Measurements from ENCODE around the gene CIPC. TPM values are rescaled to one million over a fixed set of nuclear protein-coding genes. Genes with fewer than 3 reads are reported as not detected.

The CIPC gene, protein sequence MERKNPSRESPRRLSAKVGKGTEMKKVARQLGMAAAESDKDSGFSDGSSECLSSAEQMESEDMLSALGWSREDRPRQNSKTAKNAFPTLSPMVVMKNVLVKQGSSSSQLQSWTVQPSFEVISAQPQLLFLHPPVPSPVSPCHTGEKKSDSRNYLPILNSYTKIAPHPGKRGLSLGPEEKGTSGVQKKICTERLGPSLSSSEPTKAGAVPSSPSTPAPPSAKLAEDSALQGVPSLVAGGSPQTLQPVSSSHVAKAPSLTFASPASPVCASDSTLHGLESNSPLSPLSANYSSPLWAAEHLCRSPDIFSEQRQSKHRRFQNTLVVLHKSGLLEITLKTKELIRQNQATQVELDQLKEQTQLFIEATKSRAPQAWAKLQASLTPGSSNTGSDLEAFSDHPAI
- polyA plus RNA-seq (ENCODE audit: insufficient read length): 27.9 TPM
- long read RNA-seq, donor 1, full-length matches to known transcripts: 8 of 36 reads
- long read RNA-seq, donor 1, partial matches to known transcripts: 28 of 36 reads
- long read RNA-seq, donor 1, other reads (novel, unspliced or antisense): 0 of 36 reads
- long read RNA-seq, donor 2, full-length matches to known transcripts: 5 of 5 reads
- long read RNA-seq, donor 2, partial matches to known transcripts: 0 of 5 reads
- long read RNA-seq, donor 2, other reads (novel, unspliced or antisense): 0 of 5 reads
- long read RNA-seq, donor 3, full-length matches to known transcripts: 8 of 8 reads
- long read RNA-seq, donor 3, partial matches to known transcripts: 0 of 8 reads
- long read RNA-seq, donor 3, other reads (novel, unspliced or antisense): 0 of 8 reads
- long read RNA-seq, donor 4: 0 reads
- long read RNA-seq, donor 5, full-length matches to known transcripts: 3 of 3 reads
- long read RNA-seq, donor 5, partial matches to known transcripts: 0 of 3 reads
- long read RNA-seq, donor 5, other reads (novel, unspliced or antisense): 0 of 3 reads
- long read RNA-seq, donor 6, full-length matches to known transcripts: 9 of 9 reads
- long read RNA-seq, donor 6, partial matches to known transcripts: 0 of 9 reads
- long read RNA-seq, donor 6, other reads (novel, unspliced or antisense): 0 of 9 reads
- long read RNA-seq, donor 7, full-length matches to known transcripts: 16 of 16 reads
- long read RNA-seq, donor 7, partial matches to known transcripts: 0 of 16 reads
- long read RNA-seq, donor 7, other reads (novel, unspliced or antisense): 0 of 16 reads
- long read RNA-seq, donor 8: 0 reads

DNA sequence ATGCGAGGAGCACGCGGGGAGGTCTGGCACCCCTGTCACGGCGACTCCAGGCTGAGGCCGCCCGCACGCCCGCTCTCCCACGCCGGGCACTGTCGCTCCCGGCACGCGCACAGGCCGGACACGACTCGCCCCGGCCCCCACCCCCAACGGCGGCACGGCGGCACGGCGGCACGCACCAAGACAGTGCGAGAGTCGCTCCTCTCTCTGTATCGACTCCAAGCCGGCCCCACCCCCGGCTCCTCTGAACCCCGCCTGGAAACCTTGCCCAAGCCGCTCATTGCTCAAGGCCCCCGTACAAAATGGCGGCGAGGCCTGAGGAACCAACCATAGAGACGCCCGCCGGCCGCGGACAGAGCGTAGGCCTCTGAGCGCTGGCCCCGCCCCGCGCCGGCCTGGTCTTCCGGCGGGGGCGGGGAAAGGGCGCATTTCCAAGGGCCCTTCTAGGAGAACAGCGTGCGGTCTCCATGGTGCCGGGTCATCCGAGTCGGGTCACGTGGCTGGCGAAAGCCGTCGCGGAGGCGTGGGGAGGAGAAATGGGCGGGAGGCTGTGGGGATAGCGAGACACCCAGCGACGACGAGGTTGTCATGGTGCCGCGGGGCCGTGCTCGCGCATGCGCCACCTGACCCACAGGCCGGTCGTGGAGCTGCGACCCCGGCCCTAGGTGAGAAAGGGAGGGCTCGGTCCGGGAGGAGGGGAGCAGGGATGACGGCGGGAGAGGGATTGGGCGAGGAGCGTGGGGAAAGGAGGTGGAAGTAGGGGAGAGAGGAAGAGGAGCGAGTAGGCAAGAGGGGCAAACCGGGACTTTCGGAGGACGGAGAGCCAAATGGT is at the start of gene CIPC:
CIPC (plus strand) TSS at position 559 of the 829 bp plus-strand sequence. CDS start 7,451 bp downstream, outside the sequence.
- peak; percentile 99 for DNase-seq

DNA sequence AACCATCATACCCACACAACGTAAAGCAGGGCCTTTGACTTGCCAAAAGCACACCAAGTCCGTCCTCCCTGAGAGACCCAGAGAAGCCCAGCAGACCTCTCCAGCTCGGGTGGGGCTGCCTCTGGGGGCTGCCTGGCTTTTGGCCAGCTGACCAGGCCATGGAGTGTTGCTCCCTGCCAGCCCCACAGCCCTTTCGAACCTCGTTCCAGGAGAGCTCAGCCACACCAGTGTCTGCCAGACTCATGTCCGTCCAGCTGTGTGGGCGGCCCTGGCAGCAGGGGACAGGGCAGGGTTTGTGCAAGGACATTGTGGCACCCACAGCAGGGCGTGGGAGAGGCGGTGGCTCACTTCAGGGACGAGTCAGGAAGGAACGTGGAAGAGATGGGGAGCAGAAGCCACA is 46.9 kb upstream of the CIPC start:
- no peak for DNase-seq

DNA sequence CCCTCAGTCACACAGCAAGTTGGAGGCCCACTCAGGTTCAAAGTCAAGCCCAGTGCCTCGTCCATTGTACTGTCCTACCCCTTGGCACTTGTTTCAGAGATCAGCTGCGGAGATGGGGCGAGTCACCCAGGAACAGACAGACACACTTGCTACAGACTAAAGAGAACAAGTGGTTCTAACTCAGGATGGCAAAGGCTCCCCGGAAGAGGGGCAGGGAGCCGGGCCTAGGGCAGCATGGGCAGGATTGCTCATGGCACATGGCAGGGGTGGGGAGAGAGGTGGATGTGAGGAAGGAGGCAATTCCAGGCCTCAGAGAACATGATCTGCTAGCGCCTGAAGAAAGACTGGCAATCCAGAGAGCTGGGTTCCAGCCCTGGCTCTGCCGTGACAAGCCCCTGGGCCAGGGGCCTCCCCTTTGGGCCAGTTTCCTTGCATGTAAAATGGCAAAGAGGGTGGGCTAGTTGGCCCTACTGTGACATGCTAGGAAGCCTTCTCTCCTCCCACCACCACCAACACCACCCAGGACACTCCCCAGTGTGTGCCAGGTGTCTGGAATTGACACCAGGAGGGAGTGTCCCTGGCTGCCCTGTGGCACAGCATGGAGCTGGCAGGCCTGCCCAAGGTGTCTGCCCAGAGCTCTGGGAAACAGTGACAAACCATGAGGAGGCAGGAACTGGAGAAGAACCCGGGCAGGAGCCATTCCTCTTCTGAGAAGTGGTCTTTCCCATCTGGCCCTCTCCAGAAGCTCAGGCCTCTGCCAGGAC is 45.6 kb upstream of the CIPC start:
- no peak for DNase-seq

DNA sequence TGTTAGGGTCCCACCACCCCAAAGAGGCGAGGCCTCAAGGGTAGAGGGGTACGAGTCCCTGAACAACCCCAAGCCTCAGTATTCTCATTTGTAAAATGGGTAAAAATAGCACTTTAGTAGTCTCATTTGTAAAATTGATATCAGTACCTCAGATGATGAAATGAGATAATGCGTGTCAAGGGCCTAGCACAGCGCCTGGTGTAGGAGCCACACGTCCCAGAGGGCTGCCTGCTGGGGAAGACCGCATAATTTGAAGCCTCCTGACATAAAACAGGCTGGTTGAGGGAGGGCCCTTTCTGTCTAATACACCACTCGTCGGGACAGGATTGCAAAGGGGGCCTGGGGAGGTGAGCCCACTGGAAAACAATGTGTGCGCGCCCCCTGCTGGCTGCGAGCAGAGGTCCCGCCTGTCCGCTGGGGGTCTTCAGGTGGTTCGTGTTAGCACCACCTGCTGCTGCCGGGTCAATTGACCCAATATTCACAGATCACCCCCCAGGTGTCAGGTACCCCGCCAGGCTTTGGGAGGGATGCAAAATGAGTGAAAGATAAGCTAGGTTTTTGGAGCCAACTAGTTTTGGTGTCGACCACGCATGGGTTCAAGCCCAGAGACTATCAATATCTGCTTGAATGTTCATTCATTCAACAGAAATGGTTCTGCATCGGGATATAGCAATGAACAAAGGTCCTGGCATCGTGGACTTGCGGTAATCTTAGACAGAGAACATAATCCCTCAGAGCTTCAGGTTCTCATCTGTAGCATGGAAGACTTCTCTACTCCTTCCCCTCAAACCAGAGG is 44.8 kb upstream of the CIPC start:
- DNase-seq: no peak

DNA sequence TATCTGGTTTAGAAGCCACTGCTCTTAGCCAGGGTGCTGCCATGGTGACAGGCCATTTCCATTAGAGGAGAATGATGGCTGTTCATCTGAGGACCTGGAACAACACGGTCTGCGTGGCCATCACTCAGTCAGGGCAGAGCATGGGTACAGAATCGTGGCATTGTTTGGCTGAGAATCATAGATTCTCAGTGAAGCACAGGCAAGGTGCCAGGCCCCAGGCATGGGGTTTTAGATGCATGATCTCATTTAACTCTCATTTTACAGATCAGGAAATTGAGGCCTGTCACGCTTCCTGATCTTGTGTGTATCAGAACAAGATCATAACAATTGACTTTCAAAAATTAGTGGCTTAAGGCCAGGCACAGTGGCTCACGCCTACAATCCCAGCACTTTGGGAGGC is 42.8 kb upstream of the CIPC start:
- DNase-seq: no peak

DNA sequence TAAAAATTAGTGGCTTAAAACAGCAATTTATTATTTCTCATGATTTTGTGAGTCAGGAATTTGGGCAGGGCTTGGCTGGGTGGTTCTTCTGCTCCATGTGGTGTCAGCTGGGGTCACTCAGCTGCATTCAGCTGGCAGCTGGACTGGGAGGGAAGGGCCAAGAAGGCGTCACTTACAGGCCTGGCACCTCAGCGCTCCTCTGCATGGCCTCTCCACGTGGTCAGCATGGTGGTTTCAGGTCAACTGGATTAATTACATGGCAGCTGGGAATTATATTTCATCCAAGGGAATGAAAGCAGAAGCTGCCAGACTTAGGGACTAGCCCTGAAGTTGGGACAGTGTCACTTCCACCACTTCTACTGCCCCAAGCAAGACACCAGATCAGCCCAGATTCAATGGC is 42.1 kb upstream of the CIPC start:
- DNase-seq: no peak

DNA sequence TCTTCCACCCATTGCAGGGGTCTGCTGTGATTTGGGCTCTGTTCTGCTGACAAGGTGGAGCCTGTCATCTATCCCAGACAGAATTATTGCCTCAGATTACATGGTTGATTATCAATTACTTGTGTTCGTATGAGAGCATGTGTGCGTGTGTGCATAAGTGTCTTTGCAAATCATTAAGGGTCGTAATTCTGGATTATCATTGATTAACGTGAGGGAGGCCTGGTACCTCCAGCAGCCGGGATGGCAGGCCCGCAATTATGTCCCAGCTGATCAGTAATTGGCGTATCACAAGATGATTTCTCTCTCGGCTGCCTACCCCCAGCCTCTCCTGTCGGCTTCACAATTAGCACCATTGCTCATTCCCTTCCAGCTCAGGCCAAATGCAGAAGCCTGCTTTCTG is 39.9 kb upstream of the CIPC start:
- no peak for DNase-seq

DNA sequence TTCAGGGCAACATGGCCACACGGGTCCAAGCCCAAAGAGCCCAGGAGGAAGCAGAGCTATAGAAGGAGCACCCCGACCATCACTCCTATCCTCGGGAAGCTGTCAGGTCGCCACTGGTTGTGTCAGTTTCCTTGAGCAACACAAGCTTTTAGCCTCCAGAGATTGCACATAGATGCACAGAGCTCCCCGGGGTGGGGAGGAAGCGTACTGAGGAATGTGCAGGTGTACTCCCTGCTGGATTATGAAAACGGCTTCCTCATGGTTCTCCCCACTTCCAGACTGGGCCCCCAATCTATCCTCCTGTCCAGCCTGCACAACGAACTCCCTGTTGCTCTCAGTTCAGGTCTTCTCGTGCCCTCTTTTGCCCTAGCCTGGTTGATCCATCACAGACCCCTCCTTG is 39.3 kb upstream of the CIPC start:
- no peak for DNase-seq

DNA sequence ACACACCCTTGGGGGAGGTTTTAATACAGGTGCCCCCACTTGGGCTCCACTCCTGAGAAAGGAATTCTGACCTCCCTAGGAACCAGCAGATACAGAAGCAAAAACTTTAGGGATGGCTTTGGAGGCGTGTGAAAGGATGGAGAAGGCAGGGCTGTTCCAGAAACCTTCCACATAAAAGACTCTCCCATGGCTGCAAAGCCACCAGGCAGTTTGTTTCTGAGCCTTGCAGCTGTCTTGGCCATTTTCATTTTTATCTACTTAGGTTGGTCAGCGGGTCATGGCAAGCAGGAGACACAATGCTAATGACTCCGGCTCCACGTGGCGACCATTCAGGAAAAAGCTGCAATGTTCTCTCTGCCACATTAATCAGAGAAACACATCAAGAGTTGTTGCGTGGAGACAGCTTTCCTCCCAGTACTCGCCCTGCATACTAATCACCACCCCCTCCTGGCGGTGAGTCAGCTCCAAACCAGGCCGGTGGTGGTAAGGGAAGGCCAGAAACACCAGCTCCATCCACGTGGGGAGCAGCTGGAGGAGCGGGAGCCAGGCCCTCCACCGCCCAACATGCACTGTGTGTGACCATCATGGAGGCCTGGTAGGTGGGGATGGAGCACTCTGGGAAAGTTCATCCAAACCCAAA is 38.7 kb upstream of the CIPC start:
- no peak for DNase-seq

DNA sequence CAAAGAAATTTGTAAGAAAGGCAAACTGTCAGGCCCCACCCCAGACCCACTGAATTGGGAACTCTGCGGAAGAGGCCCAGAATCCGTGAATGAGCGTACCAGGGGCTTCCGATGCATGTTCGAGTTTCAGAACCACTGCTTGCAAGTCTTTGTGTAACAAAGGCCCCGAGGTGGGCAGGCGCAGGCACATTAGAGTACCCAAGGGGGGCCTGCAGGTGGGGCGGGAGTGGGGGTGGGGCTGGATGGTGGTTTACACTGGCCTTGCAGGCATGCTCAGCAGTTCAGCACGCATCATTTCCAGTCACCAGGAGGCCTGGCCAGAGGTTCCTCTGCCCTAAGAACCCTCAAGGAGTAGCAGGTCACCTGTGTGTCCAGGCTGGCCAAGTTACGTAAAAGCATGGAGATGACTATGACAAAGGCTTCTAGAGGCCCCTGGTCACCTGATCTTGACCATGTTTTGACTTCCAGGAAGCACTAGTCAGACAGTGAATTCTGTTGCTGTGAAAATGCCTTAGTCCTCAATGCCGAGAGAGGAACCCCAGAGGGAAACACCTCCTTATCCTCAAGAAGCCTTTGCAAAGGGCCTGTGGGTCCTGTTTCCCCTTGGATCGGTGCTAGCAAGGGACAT is 36.3 kb upstream of the CIPC start:
- DNase-seq: no peak

DNA sequence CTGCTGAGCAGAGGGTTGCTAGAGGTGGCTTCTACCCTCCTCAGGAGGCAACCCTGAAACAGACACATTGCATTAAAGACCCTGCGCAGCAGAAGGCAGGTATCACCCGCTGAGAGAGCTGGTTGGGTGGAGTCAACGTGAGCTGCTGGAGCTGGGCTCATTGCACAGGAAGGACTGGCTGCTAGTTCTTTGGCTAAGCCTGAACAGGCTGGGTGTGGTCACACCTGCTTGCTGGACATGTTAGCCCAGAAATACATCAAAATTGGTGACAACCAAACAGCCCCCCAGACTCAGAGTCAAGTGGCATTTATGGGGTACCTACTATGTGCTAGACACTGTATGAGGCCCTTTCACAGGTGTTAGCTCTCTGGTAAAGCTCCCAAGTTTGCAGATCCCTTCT is 35.8 kb upstream of the CIPC start:
- DNase-seq: no peak

DNA sequence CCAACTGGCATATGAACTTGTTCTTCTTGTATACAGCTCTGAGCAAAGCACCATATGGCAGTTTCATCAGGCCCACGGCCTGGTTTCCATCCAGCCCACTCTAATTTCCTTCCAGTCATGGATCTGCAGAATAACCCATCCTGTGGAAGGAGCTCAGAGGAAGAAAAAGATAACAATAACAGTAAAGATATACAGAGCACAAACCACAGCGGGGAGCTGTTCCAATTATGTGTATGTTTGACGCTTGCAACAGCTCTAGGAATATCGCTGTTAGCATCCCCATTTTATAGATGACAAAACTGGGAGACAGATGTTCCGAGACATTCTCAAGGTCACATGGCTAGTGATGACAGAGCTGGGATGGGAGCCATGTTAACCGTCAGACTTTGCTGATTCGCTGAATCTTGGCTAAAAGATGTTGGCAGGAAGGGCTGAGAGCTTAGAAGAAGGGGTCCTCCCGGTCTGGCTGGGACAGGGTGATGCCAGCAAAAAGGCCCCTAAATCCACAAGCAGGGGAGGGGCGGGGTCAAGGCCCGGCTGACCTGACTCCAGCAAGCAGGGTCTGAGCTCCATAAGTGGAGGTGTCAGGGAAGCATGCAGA is 34.4 kb upstream of the CIPC start:
- DNase-seq: no peak

DNA sequence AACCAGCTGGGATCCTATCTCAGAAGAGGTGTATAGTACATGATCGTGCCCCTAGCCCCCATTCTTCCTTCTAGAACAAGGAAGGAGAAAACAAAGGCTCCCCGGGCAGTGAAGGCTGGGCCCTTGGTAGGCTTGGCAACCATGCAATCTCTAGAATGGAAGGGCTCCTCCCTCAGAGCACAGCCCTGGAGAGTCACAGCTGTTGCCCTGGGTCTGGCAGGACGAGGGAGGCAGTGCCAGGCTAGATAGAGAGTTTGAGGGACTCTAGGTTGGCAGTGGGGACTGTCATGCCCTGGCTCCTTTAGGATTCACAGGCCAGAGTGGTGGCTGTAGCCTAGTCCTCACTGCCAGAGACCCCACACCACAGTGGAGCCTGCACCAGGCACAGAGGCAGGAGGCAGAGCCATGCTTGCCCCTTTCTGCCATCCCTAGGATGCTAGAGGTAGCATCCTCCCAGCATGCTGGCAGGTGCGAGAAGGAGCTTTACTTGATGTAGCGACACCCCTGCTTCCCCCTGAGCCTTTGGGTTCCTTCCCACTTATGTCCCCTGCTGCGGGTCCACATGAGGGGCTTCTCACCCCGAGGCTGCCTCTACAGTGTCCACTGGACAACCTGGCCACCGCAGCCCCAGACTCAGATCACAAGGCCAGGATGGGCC is 33.4 kb upstream of the CIPC start:
- DNase-seq: no peak

DNA sequence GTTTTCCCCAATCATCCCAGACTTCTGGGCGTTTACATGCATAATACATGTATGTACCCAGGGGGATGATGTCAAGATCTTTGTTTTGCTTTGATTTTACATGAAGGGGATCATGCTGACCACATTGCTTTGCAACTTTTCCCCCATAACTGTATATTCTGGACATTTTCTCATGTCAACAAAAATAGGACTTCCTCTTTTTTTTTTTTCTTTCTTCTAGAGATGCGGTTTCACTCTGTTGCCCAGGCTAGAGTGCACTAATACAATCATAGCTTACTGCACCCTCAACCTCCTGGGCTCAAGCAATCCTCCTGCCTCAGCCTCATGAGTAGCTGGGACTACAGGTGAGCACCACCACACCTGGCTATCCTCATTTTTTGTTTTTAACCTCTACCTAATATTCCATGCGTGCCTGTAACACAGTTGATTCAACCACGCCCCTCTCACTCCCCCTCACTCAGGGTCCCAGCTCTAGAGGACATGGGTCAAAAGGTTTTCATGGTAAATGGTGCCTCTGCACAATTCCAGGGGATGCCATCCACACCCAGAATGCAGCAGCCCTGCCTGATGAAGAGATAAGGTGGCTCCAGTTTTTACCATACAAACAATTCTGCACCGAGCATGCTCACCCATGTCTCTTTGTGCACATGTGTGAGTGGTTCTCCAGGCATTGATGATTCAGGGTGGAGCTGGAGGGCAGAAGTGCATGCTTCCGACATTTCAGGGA is 32.0 kb upstream of the CIPC start:
- DNase-seq: no peak

DNA sequence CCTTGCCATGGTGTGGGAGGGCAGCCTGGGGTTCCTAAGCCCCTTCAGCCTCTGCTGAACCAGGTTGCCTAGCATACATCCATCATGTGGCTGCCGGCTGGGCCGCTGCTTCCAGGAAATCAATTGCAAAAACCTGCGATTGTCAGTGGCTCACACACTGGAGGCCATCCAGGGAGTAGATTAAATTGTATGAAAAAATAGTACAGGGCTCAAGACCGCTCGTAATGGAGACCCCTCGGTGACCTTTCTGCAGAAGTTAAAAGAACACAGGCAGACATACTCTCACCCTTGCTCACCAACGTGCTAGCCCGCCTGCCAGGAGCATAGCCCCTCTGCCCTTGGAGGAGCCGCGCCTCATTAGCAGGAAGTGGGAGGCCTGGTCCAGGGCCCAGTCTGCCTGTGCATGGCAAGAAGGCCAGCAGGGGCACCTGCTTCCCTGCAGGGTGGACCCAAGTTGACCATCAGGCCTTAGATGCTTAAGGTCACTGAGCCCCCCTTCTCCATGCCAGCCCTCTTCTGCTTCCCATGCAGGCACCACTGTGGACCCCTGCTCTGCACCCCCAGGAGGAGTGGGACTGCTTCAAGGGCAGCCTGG is 31.4 kb upstream of the CIPC start:
- DNase-seq: no peak

DNA sequence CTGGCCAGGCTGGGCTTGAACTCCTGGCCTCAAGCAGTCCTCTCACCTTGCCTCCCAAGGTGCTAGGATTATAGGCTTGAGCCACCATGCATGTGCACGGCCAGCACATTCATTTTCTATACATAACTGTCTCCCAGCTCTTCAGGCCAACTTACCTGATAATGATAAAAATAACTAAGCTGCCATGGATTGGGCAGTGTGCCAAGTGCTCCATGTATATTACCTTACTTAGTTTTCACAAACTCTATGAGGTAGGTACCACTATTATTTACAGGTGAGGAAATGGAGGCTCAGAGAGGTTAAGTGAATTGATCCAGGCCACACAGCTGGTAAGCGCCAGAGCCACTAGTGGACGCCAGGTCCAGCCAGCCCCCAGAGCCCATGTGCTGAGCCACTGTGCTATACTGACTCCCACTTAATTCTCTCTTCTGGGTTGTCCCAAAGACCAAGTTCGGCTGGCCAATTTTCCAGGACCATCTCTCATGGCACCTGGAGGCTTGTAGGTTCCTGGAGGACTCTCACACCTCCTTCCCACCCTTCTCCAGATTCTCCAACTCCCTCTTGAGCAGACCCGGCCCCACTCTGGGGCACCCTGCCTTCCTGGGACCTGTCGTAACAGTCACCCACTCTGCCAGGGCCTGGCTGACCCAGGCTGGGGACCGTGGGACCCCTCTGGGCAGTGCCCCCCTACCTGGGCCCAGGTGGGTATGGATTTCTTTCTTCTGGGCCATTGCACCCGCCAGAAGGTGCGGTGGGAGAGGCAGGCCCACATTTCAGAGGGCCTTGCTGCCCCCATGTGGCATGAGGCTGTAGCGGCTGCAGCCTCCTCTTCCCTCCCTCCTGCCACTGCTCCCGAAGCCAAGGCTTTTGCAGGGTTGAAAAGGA is 30.2 kb upstream of the CIPC start:
- no peak for DNase-seq
